Renal pelvis (tissue), 4 donors: ENCODE data around the gene FANCM. TPM values are rescaled to one million over a fixed set of nuclear protein-coding genes. Genes with fewer than 3 reads are reported as not detected.
"Not testable (repeated sequence)": the region's sequence is repeated elsewhere in the genome, so short reads cannot be mapped to it uniquely, and the experiment has no call there.

Experiments used
- DNase-seq: peaks from one replicate; pipeline ENCODE4 v3.0.0-alpha.2; 2013
- polyA plus RNA-seq, 3 donors: library from polyadenylated mRNA; unstranded; fragments of 120-200 nt; gene quantifications; one replicate each; pipeline ENCODE4 v1.2.1, GENCODE V29; 2013; ENCODE audit not compliant: insufficient read length in 3 of 3

Gene FANCM
- polyA plus RNA-seq, 3 donors = 10.8 to 13.3 (median 13.3) TPM

DNA sequence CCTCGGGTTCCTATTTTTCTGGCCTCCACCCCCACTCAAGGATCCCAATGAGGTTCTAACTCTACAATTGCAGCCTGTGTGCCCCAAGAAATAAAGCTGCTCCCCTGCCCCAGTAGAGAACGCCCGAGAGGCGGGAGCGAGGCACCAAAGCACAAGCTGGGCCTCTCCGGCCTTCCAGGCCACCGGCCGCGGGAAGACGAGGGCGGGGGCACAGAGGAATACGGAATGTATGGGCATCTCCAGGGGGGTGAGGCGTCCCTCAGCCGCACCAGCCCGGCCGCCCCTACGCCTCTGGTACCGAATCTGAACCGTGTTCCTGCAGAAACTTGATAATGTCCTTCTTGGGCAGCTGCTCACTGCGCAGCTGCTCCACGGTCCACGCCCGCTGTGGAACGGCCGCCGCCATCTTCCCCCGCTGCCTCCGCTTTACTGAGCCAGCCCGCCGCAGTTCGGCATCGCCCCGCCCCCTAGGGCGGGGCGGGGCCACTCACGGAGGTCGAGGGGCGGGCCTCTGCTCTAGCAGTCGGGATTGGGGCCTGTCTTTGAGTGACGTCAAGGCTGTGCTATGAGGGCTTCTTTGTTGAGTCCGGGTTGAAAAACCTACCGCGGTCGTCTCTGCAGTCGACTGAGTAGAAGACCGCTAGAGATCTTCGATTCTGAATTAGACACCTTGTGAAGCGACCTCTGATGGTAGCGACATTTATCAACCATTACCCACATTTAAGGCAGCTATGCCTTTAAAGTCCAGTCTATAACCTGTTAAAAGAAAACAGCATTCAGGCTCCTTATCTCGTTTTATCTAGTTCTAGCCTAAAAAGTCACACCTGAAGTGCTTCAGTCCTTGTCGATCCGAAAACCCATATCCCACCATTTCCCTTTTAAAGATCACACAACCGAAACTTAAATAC, 1.4 kb upstream of the FANCM start, which contains the start of gene FKBP3:
Gene FKBP3, minus strand, starts transcription at position 431 of the 908 bp plus-strand sequence. Its CDS starts 25 bp downstream, at position 406.
- DNase-seq = peak; percentile 98

- peak; percentile 16 for DNase-seq
Observed at GRCh38 chr14:45135156-45135555, 574 bp upstream of the FANCM start.

GRCh38 chr14:45136399-45136798, 669 bp downstream of the FANCM start:
- peak; percentile 2 for DNase-seq

DNA sequence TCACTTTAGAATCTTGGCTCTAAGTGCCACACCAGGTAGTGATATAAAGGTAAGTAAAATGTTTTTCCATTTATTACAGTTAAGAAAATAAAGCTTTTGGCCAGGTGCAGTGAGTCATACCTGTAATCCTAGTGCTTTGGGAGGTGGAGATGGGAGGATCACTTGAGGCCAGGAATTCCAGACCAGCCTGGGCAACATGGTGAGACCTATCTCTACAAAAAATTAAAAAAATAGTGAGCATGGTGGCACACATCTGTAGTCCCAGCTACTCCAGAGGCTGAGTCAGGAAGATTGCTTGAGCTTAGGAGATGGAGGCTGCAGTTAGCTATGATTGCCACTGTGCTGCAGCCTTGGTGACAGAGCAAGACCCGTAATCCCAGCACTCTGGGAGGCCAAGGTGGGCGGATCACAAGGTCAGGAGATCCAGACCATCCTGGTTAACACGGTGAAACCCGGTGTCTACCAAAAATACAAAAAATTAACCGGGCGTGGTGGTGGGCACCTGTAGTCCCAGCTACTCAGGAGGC, 5.0 kb downstream of the FANCM start:
- DNase-seq = no peak

DNA sequence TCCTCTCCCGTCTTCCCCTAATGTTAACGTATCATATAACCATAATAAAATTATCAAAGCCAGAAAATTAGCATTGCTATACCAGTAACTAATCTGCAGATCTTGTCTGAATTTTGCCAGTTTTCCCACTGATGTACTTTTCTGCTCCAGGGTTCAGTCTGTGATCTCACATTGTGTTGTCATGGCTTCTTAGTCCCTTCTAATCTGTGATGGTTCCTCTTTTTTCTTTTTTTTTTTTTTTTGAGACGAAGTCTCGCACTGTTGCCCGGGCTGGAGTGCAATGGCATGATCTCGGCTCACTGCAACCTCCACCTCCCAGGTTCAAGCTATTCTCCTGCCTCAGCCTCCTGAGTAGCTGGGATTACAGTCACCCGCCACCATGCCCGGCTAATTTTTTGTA, 6.4 kb downstream of the FANCM start:
- not testable (repeated sequence) for DNase-seq

- DNase-seq = no peak
Observed at GRCh38 chr14:45144658-45145057, 8.9 kb downstream of the FANCM start.

DNA sequence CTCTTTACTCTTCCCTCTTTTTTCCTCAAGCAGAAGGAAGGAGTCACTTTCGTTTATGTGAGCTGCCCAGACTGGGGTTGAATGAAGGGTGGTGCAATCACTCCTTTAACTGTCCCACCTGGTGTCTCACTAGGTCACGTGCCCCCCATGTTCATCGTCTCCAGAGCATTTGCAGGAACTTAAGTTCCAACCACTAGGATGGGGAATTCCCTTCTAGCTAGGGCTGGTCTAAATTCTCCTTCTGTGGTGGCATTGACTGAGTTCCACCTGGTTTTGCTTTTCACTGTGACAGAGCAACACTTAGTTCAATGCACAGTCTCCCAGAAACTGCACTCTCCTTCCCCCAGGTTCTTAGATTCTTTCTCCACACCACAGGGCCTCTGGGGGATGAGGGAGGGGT, 9.5 kb downstream of the FANCM start:
- no peak for DNase-seq

- DNase-seq = no peak
Observed at GRCh38 chr14:45149602-45150001, 13.9 kb downstream of the FANCM start.

DNA sequence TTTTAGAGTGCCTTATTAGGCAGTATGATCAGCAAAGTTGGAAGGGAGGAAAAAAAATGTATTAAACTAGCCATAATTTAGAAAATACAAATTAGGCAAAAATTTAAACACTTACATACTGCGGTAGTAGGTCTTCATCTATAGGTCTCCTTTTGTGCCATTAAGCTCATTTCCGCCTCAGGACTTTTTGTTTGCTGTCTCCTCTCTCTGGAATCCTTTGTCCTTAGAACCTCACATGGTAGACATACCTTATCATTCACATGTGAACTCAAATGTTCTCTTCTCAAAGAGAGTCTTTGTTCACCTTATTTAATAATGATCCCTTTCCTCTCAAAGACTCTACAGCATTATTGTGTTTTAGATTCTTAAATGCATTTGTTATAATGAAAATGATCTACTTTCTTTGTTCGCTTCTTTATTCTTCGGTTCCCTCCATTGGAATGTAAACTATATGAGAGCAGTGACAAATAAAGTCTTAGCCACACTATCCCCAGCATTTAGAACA, 14.7 kb downstream of the FANCM start:
- no peak for DNase-seq

DNA sequence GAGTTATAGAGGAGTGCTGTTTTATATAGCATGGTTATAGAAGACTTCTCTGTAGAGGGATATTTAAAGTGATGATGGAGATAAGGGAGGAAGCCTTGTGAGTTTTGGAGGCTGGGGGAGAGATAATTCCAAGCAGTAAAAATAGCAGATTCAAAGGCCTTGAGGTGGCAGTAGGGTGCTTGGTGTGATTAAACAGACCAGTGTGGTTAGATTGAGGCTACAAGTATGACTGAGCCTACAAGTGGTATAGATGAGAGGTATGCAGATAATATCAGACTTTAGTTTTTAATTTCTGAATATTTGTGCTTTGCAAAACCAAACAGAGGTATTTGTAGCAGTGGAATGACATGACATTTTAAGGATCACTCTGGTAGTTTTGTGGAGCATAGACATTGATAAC, 20.3 kb downstream of the FANCM start:
- no peak for DNase-seq

DNA sequence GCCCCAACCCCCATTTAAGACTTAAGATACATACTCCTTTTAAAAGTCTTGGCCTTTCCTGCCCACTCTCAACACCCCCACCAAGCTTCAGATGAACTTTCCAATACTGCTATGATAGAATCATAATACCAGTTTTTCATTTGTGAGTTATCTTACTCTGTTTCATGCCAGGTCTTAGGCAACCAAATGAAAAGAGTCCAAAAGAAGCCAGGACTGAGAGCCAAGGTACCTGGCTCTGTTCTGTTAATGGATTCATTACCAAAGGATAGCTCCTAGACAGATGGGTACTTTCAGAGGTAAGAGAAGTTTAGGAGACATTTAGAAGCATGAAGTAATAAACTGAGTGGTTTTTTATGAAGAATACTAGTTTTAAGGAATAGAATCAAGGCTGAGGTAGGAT, 34.2 kb downstream of the FANCM start:
- DNase-seq = no peak

GRCh38 chr14:45177076-45177475, 41.3 kb downstream of the FANCM start:
- no peak for DNase-seq

GRCh38 chr14:45181329-45181728, 45.6 kb downstream of the FANCM start:
- no peak for DNase-seq

DNA sequence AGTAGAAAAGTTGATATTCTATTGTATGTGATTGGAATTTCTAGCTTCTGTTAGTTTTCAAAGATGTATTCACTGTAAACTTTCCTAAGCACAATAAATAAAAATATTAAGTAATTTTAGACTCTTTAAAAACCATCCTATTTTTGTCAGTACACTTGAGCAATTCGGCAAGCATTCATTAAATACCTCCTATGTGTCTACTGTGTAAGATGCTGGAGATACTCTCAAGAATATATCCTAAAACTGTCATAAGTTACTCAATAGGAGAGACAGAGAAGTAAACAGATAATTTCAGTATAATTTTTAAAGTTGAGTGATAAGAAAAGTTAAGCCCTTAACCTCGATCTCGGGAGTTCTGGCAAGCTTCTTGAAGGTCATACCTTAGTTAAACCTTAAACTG, 46.1 kb downstream of the FANCM start:
- DNase-seq = no peak

DNA sequence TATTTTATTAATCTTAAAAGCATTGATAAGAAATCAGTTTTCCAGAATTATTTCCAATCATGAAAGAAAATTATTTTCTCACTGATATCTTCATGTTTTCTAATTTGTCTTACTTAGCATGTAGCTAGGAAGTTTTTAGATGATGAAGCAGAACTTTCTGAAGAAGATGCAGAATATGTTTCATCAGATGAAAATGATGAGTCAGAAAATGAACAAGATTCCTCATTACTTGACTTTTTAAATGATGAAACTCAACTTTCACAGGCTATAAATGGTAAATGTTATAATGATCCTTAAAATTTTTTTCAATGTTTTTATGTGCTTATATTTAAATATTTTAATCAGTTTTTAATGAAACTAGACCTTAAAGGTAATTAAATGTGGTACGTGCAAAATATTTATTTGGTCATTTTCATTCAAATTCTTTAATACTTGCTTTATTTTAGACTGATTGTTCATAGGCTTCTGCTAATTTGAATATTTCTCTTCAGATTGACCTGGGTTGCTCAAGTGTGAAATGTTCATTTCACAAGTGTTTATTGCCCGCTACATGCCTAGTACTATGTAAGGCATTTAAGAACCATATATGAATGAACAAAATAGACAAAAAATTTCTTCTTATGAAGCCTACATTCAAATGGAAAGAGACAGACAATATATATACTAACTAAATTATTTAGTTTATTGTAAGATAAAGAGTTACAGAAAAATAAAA, 49.5 kb downstream of the FANCM start:
- DNase-seq = no peak

- no peak for DNase-seq
Observed at GRCh38 chr14:45194964-45195363, 59.2 kb downstream of the FANCM start.

- DNase-seq = no peak
Observed at GRCh38 chr14:45198551-45198950, 62.8 kb downstream of the FANCM start.

DNA sequence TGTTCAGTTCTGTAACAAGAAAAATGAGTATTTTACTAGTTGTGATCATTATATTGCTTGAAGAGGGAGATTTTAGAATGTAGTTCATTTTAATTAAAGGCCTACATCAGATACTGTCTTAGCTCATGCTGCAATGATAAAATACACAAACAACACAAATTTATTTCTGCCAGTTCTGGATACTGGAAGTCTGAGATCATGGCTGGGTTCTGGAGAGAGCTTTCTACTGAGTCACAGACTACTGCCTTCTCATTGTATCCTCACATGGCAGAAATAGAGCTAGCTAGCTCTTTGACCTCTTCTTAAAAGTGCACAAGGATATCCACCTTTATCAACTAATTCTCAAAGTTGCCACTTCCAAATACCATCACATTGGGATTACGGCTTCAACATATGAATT, 63.5 kb downstream of the FANCM start:
- DNase-seq = no peak

- no peak for DNase-seq
Observed at GRCh38 chr14:45201905-45202304, 66.2 kb downstream of the FANCM start.

DNA sequence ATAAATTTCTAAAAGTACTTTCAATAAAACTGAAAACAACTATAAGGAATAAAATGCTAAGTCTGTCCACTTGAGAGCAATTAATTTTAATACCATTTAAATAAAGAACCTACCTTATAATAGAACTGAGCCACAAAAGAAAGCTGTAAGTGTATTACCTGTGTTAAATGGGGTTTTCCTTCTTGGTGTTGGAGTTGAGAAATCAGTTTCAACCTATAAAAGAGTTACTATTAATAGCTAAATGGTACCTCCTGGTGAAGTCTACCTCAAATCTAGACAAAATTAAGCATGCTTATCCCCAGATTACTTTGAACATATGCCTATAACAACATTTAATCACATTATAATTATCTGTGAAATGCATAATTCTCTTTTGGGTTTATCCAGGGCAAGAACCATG, 68.5 kb downstream of the FANCM start:
- DNase-seq = no peak

GRCh38 chr14:45210159-45210558, 74.4 kb downstream of the FANCM start:
- DNase-seq = no peak

DNA sequence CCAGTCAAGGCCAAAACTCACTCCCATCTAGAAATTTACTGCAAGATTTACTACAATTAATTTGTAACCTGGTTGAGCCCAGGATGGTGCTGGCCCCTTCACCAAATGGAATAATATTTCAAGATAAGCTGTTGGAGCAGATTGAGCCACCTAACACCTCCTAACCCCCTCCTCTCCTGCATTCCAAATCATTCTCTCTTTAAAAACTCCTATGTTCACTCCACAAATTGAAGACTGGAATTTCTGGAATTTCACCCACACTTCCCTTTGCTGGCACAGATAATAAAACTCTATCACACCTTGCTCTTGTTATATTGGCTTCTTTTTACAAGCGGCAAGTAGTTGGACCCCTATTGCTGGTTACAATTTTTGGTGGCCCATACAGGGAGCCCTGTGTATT, 75.6 kb downstream of the FANCM start:
- DNase-seq = no peak

- DNase-seq = no peak
Observed at GRCh38 chr14:45212231-45212630, 76.5 kb downstream of the FANCM start.
